Type B pancreatic cell (in vitro differentiated cells): ENCODE results near the gene TYMS. TPM values are rescaled to one million over a fixed set of nuclear protein-coding genes. Genes with fewer than 3 reads are reported as not detected.
A peak's percentile ranks its signal among the peaks of the same experiment; 100 is the strongest.

ENCODE experiments used
- DNase-seq: peaks from one replicate; pipeline ENCODE4 v3.0.0; 2021; ENCODE audit warnings: mixed read lengths; ENCODE audit not compliant: unreplicated experiment; ENCODE audit errors: extremely low spot score
- H3K27ac Mint-ChIP-seq: 2 replicates; pipeline ENCODE4 v1.8.0; 2021; ENCODE audit warnings: mild to moderate bottlenecking, mixed read lengths
- H3K27me3 Mint-ChIP-seq: 2 replicates; pipeline ENCODE4 v1.8.0; 2021; ENCODE audit warnings: mixed read lengths
- H3K36me3 Mint-ChIP-seq: 2 replicates; pipeline ENCODE4 v1.8.0; 2021; ENCODE audit warnings: mixed read lengths
- H3K4me1 Mint-ChIP-seq: one replicate; pipeline ENCODE4 v1.8.0; 2021; ENCODE audit warnings: mixed read lengths; ENCODE audit not compliant: unreplicated experiment
- H3K4me3 Mint-ChIP-seq: 2 replicates; pipeline ENCODE4 v1.8.0; 2021; ENCODE audit warnings: mild to moderate bottlenecking, mixed read lengths
- H3K9me3 Mint-ChIP-seq: 2 replicates; pipeline ENCODE4 v1.8.0; 2021; ENCODE audit warnings: mixed read lengths
- CTCF ChIP-seq: fragments of 200-600 bp; sonication (generic); conservative IDR thresholded peaks from 2 replicates; pipeline ENCODE4 v1.5.0; 2021; ENCODE audit warnings: antibody characterized with exemption, mild to moderate bottlenecking
- total RNA-seq: library from RNA; stranded (reverse); gene quantifications from 2 replicates; pipeline ENCODE4 v1.2.1, GENCODE V29; 2021; ENCODE audit warnings: low replicate concordance

TYMS gene
- total RNA-seq, 1 donor from 2014 or later = 143 TPM

DNA sequence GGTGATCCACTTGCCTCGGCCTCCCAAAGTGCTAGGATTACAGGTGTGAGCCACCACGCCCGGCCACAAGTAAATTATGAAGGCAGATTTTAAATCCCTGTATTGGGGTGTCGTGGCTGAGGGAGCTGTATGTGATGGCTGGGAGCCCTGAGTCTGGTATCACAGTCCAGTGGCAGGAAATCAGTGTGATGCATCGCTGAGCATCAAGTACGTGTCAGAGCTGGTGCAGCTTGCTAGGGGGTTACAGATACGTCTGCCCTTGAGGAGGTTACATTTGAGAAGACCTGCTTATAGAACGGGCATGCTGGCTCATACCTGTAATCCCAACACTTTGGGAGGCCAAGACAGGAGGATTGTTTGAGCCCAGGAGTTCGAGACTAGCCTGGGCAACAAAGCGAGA, 50.6 kb downstream of the TYMS start:
- Mint-ChIP-seq H3K27me3 (no peaks in the 10 kb centered on the region), H3K4me3 (no peak overlapping the region), H3K36me3 (peaks cover 42% of the 10 kb centered on the region), H3K4me1 (peaks cover 35% of the 10 kb centered on the region), H3K27ac (no peak overlapping the region), H3K9me3 (no peaks in the 10 kb centered on the region)
- DNase-seq = peak; percentile 45
- no peak for TF ChIP-seq CTCF

- no peak for DNase-seq
- Mint-ChIP-seq H3K9me3 (no peaks in the 10 kb centered on the region), H3K4me1 (peaks cover 26% of the 10 kb centered on the region), H3K36me3 (peaks cover 33% of the 10 kb centered on the region), H3K27ac (peak overlapping the region; percentile 62), H3K27me3 (no peaks in the 10 kb centered on the region), H3K4me3 (peak overlapping the region; percentile 75)
- no peak for TF ChIP-seq CTCF
Observed at GRCh38 chr18:709771-710170, 52.3 kb downstream of the TYMS start.

DNA sequence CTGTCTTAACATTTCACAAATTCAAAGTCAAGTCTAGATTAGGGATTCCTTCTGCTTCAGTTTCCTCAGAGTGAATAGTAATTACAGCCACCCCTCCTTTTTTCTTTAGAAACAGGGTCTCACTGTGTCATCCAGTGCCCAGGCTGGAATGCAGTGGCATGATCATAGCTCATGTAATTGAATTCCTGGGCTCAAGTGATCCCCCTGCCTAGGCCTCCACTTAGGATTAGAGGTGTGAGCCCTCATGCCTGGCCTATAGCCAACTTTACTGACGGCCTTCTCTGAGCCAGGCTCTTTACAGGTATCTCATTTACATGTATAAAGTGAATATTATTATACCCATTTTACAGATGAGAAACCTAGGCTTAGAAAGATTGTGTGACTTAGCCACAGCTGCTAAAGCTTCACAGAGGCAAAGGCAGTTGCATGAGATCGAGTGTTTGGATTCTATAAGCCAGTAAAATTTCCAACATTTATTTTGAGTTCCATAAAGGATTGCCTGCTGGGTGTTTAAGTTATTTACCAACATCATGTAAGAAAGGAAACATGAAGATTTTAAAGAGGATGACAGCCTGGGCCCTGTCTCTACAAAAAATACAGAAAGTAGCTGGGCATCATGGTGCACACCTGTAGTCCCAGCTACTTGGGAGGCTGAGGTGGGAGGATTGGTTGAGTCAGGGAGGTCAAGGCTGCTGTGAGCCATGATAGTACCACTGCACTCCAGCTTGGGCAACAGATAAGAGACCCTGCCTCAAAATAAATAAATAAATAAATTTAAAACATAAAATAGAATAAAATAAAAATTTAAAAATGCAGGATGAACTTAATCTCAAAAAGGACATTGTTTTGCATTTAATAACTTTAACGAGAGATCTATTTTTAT, 53.2 kb downstream of the TYMS start:
- no peak for DNase-seq
- peak overlapping the region; percentile 84 for H3K4me3 Mint-ChIP-seq

GRCh38 chr18:711310-711656, 53.8 kb downstream of the TYMS start:
- TF ChIP-seq CTCF = no peak

More for the DNA sequence above, 53.2 kb downstream of the TYMS start:
- no peak for TF ChIP-seq CTCF
- H3K27ac Mint-ChIP-seq = peak overlapping the region; percentile 88
- H3K9me3 Mint-ChIP-seq = no peaks in the 10 kb centered on the region
- H3K36me3 Mint-ChIP-seq = peaks cover 24% of the 10 kb centered on the region
- H3K4me1 Mint-ChIP-seq = peaks cover 26% of the 10 kb centered on the region
- no peaks in the 10 kb centered on the region for H3K27me3 Mint-ChIP-seq

DNA sequence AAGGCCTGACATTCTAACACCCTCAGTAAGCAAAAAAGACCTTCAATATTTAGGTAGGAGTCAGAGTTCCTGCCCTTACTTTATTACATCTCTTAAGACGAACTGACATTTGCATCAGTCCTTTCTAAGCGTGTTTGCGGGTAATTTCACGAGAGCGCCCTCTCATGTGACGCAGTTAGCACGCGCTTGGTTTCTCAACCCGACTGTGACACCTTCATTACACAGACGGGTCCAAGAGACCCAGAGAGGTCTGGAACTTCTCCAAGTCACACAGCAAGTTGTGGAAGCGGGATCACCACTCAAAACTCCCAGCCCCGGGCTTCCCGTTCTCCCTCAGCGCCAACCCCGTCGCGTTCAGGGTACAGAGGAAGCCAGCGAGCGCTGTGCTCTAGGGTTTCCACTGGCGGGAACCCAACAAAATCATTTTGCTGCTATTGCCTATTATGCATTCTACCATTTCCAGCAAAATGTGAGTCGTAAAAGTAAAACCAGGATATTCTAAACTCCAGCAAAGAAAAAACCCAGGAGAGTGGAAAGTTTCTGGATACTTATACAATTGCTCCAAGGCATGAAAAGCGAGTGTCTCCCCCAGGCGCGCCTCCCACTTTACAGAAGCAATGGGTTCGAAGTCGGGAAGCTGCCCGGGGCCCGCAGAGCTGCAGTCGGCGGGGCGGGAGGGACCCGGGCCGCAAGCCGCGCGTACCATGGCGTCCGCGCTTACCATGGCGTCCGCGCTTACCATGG, 54.4 kb downstream of the TYMS start:
- peak; percentile 66 for DNase-seq
- Mint-ChIP-seq H3K4me3 (peak overlapping the region; percentile 84), H3K9me3 (no peaks in the 10 kb centered on the region), H3K4me1 (peaks cover 19% of the 10 kb centered on the region), H3K27me3 (no peaks in the 10 kb centered on the region), H3K27ac (peak overlapping the region; percentile 88), H3K36me3 (peaks cover 18% of the 10 kb centered on the region)
- TF ChIP-seq CTCF = no peak

More at GRCh38 chr18:711310-711656, 53.8 kb downstream of the TYMS start:
- Mint-ChIP-seq H3K27me3 (no peaks in the 10 kb centered on the region), H3K36me3 (peaks cover 21% of the 10 kb centered on the region), H3K4me1 (peaks cover 22% of the 10 kb centered on the region), H3K9me3 (no peaks in the 10 kb centered on the region), H3K4me3 (peak overlapping the region; percentile 84), H3K27ac (peak overlapping the region; percentile 88)
- no peak for DNase-seq
